Glomerular visceral epithelial cell (primary cell): ENCODE data around the gene MAP1A.

ENCODE experiments used
- DNase-seq: peaks from one replicate; pipeline ENCODE4 v3.0.0-alpha.2; 2016; ENCODE audit errors: extremely low spot score

MAP1A gene

GRCh38 chr15:43517354-43518196, at the start of gene MAP1A:
TSS of gene MAP1A (plus strand) at chr15:43517608. CDS start at chr15:43521474, 3,866 bp downstream.
- no peak for DNase-seq

- DNase-seq, result no peak
Observed at GRCh38 chr15:43469867-43470266, 47.5 kb upstream of the MAP1A start.

GRCh38 chr15:43471975-43472374, 45.4 kb upstream of the MAP1A start:
- DNase-seq, result no peak

- DNase-seq, result no peak
Observed at GRCh38 chr15:43473885-43474284, 43.5 kb upstream of the MAP1A start.

GRCh38 chr15:43483297-43484128, 33.9 kb upstream of the MAP1A start:
- no peak for DNase-seq

- no peak for DNase-seq
Observed at GRCh38 chr15:43484455-43484854, 33.0 kb upstream of the MAP1A start.

GRCh38 chr15:43487271-43487895, 30.0 kb upstream of the MAP1A start:
- no peak for DNase-seq

- no peak for DNase-seq
Observed at GRCh38 chr15:43488790-43489189, 28.6 kb upstream of the MAP1A start.

GRCh38 chr15:43489191-43489590, 28.2 kb upstream of the MAP1A start:
- DNase-seq, result no peak

GRCh38 chr15:43492266-43492665, 25.1 kb upstream of the MAP1A start:
- no peak for DNase-seq

- DNase-seq, result peak; percentile 93
Observed at GRCh38 chr15:43492673-43493601, 24.5 kb upstream of the MAP1A start, which contains the start of gene TP53BP1. TSS of gene TP53BP1 (minus strand) at chr15:43493156. CDS start at chr15:43493043, 113 bp downstream.

GRCh38 chr15:43493703-43494472, 23.5 kb upstream of the MAP1A start:
- no peak for DNase-seq

- no peak for DNase-seq
Observed at GRCh38 chr15:43498990-43499389, 18.4 kb upstream of the MAP1A start.

- DNase-seq, result no peak
Observed at GRCh38 chr15:43499635-43500034, 17.8 kb upstream of the MAP1A start.

GRCh38 chr15:43505738-43506137, 11.7 kb upstream of the MAP1A start:
- DNase-seq, result no peak

GRCh38 chr15:43508421-43508820, 9.0 kb upstream of the MAP1A start:
- no peak for DNase-seq

GRCh38 chr15:43508991-43509659, 8.3 kb upstream of the MAP1A start:
- peak; percentile 13 for DNase-seq

GRCh38 chr15:43509660-43510199, 7.7 kb upstream of the MAP1A start:
- no peak for DNase-seq

GRCh38 chr15:43510200-43511011, 7.0 kb upstream of the MAP1A start:
- peak; percentile 99 for DNase-seq
